ENCODE data around the gene TRIP12. TPM values are rescaled to one million over a fixed set of nuclear protein-coding genes. Genes with fewer than 3 reads are reported as not detected.

The TRIP12 gene
- total RNA-seq, 2 experiments from 2014 or later = 151 to 178 TPM

GRCh38 chr2:229733611-229734245 is 188.1 kb downstream of the TRIP12 start:
- H3K9me3 Mint-ChIP-seq = peaks cover 2% of the 10 kb centered on the region
- peaks cover 13 to 18% of the 10 kb centered on the region in 2 experiments for H3K9me3 ChIP-seq (ENCODE audit: control insufficient read depth in 1 of 2, insufficient read depth in 1 of 2, low read length in 2 of 2)

GRCh38 chr2:229732897-229733296 is 188.9 kb downstream of the TRIP12 start:
- Mint-ChIP-seq H3K4me3 (no peak overlapping the region), H3K36me3 (ENCODE audit: low read depth) (no peaks in the 10 kb centered on the region), H3K27me3 (peaks cover 15% of the 10 kb centered on the region), H3K4me1 (ENCODE audit: low read depth) (no peaks in the 10 kb centered on the region), H3K9me3 (no peaks in the 10 kb centered on the region), H3K27ac (no peak overlapping the region)
- ATAC-seq (ENCODE audit: poor library complexity) (no peak), DNase-seq (no peak)
- CTCF ChIA-PET = no interaction called here
- Histone ChIP-seq H3K27ac (ENCODE audit: low read depth in 1 of 2, low read length in 2 of 2) (no peak overlapping the region), H3K4me3 (ENCODE audit: low read length) (no peak overlapping the region), H3K27me3 (ENCODE audit: control insufficient read depth in 1 of 2, insufficient read depth in 2 of 2, low read length in 2 of 2) (no peaks in the 10 kb centered on the region), H3K4me1 (ENCODE audit: insufficient read depth, low read length) (no peaks in the 10 kb centered on the region), H3K36me3 (ENCODE audit: insufficient read depth, low read length) (no peaks in the 10 kb centered on the region), H3K9me3 (ENCODE audit: control insufficient read depth in 1 of 2, insufficient read depth in 1 of 2, low read length in 2 of 2) (peaks cover 11 to 13% of the 10 kb centered on the region in 2 experiments)
- POLR2A ChIA-PET = no interaction called here
- intact Hi-C loops (cut with DNase I, micrococcal nuclease) = no loop called here
- no peak for TF ChIP-seq CTCF (IDR thresholded peaks at IDR 0.05)

More at GRCh38 chr2:229733611-229734245, 188.1 kb downstream of the TRIP12 start:
- H3K27ac ChIP-seq (ENCODE audit: low read depth in 1 of 2, low read length in 2 of 2) = no peak overlapping the region
- H3K27me3 ChIP-seq (ENCODE audit: control insufficient read depth in 1 of 2, insufficient read depth in 2 of 2, low read length in 2 of 2) = no peaks in the 10 kb centered on the region
- H3K4me1 ChIP-seq (ENCODE audit: insufficient read depth, low read length) = no peaks in the 10 kb centered on the region
- intact Hi-C loops (cut with DNase I, micrococcal nuclease) = no loop called here
- no peak overlapping the region for H3K4me3 ChIP-seq (ENCODE audit: low read length)
- CTCF ChIA-PET = no interaction called here
- H3K27ac Mint-ChIP-seq = no peak overlapping the region
- DNase-seq (no peak), ATAC-seq (ENCODE audit: poor library complexity) (no peak)
- peaks cover 10% of the 10 kb centered on the region for H3K27me3 Mint-ChIP-seq
- no peaks in the 10 kb centered on the region for H3K36me3 Mint-ChIP-seq (ENCODE audit: low read depth)
- POLR2A ChIA-PET = no interaction called here
- H3K36me3 ChIP-seq (ENCODE audit: insufficient read depth, low read length) = no peaks in the 10 kb centered on the region
- H3K4me3 Mint-ChIP-seq = no peak overlapping the region
- no peaks in the 10 kb centered on the region for H3K4me1 Mint-ChIP-seq (ENCODE audit: low read depth)
- TF ChIP-seq CTCF (IDR thresholded peaks at IDR 0.05) = no peak

- no peaks in the 10 kb centered on the region for H3K27me3 ChIP-seq (ENCODE audit: control insufficient read depth in 1 of 2, insufficient read depth in 2 of 2, low read length in 2 of 2)
- H3K4me3 ChIP-seq (ENCODE audit: low read length) = no peak overlapping the region
- ChIA-PET POLR2A (no interaction called here), CTCF (no interaction called here)
- H3K4me1 ChIP-seq (ENCODE audit: insufficient read depth, low read length) = no peaks in the 10 kb centered on the region
- ATAC-seq (ENCODE audit: poor library complexity) = no peak
- H3K9me3 ChIP-seq (ENCODE audit: control insufficient read depth in 1 of 2, insufficient read depth in 1 of 2, low read length in 2 of 2) = peaks cover 2 to 14% of the 10 kb centered on the region in 2 experiments
- no peaks in the 10 kb centered on the region for H3K9me3 Mint-ChIP-seq
- no peak for TF ChIP-seq CTCF (IDR thresholded peaks at IDR 0.05)
- intact Hi-C loops (cut with DNase I, micrococcal nuclease) = no loop called here
- no peaks in the 10 kb centered on the region for H3K36me3 Mint-ChIP-seq (ENCODE audit: low read depth)
- no peaks in the 10 kb centered on the region for H3K36me3 ChIP-seq (ENCODE audit: insufficient read depth, low read length)
- no peak overlapping the region for H3K27ac ChIP-seq (ENCODE audit: low read depth in 1 of 2, low read length in 2 of 2)
- no peak overlapping the region for H3K27ac Mint-ChIP-seq
- H3K4me3 Mint-ChIP-seq = no peak overlapping the region
- H3K27me3 Mint-ChIP-seq = peaks cover 15% of the 10 kb centered on the region
- no peaks in the 10 kb centered on the region for H3K4me1 Mint-ChIP-seq (ENCODE audit: low read depth)
- DNase-seq = no peak
Measured at GRCh38 chr2:229731916-229732315, 189.9 kb downstream of the TRIP12 start.
